GM21360 (cell line): ENCODE results near the gene DHODH.
"Not testable (repeated sequence)": the region's sequence is repeated elsewhere in the genome, so short reads cannot be mapped to it uniquely, and the experiment has no call there.

Experiments
- ATAC-seq: cut with Tn5 transposase; IDR thresholded peaks from one replicate; pipeline ENCODE4 v1.9.1; 2021; ENCODE audit warnings: mild to moderate bottlenecking, moderate library complexity; ENCODE audit not compliant: unreplicated experiment

The DHODH gene

GRCh38 chr16:72008424-72009216 lies at the start of gene DHODH:
TSS of gene DHODH (plus strand) at chr16:72008744. CDS start at chr16:72008765, 21 bp downstream.
- ATAC-seq, result peak; percentile 99

- peak; percentile 67 for ATAC-seq
Measured at GRCh38 chr16:71961066-71962039, 47.2 kb upstream of the DHODH start.

GRCh38 chr16:71963125-71963875 lies 45.2 kb upstream of the DHODH start:
- ATAC-seq, result no peak

- no peak for ATAC-seq
Measured at GRCh38 chr16:71965223-71965622, 43.3 kb upstream of the DHODH start.

GRCh38 chr16:71966932-71967331 lies 41.6 kb upstream of the DHODH start:
- no peak for ATAC-seq

- no peak for ATAC-seq
Measured at GRCh38 chr16:71969353-71969752, 39.2 kb upstream of the DHODH start.

GRCh38 chr16:71971571-71971970 lies 37.0 kb upstream of the DHODH start:
- ATAC-seq, result no peak

GRCh38 chr16:71972356-71972755 lies 36.2 kb upstream of the DHODH start:
- no peak for ATAC-seq

GRCh38 chr16:71973001-71973400 lies 35.5 kb upstream of the DHODH start:
- ATAC-seq, result no peak

GRCh38 chr16:71974068-71974818 lies 34.3 kb upstream of the DHODH start:
- ATAC-seq, result no peak

GRCh38 chr16:71985262-71985974 lies 23.1 kb upstream of the DHODH start:
- no peak for ATAC-seq

- no peak for ATAC-seq
Measured at GRCh38 chr16:71986131-71986530, 22.4 kb upstream of the DHODH start.

- no peak for ATAC-seq
Measured at GRCh38 chr16:71995038-71995437, 13.5 kb upstream of the DHODH start.

GRCh38 chr16:71997578-71997977 lies 11.0 kb upstream of the DHODH start:
- not testable (repeated sequence) for ATAC-seq

GRCh38 chr16:72001180-72001874 lies 7.2 kb upstream of the DHODH start:
- ATAC-seq, result no peak

GRCh38 chr16:72002619-72003018 lies 5.9 kb upstream of the DHODH start:
- no peak for ATAC-seq

GRCh38 chr16:72008065-72008423 lies 500 bp upstream of the DHODH start:
- ATAC-seq, result not testable (repeated sequence)

GRCh38 chr16:72009779-72010178 lies 1.2 kb downstream of the DHODH start:
- no peak for ATAC-seq

GRCh38 chr16:72012607-72013006 lies 4.1 kb downstream of the DHODH start:
- no peak for ATAC-seq
